Suprapubic skin (tissue), 3 donors: Measurements from ENCODE around the gene SPTB.

Experiments used
- EP300 ChIP-seq: sonication (generic); formaldehyde crosslinking; IDR thresholded peaks from one replicate; pipeline ENCODE4 v1.6.1; 2017; ENCODE audit warnings: antibody characterized with exemption
- POLR2A ChIP-seq, 2 donors: fragments of 450-650 bp; IDR thresholded peaks; one replicate each; pipeline ENCODE4 v1.6.1; 2017; ENCODE audit warnings: antibody characterized with exemption in 2 of 2, mild to moderate bottlenecking in 2 of 2, moderate library complexity in 2 of 2
- TF ChIP-seq, protein P1 (sequence below), 2 donors: fragments of 200-600 bp in 1 of 2; fragments of 450-650 bp in 1 of 2; sonication (generic) in 1 of 2; IDR thresholded peaks; one replicate each; pipeline ENCODE4 v1.5.1; 2016 to 2019; ENCODE audit warnings: antibody characterized with exemption in 2 of 2, mild to moderate bottlenecking in 1 of 2, moderate library complexity in 1 of 2

DNA sequence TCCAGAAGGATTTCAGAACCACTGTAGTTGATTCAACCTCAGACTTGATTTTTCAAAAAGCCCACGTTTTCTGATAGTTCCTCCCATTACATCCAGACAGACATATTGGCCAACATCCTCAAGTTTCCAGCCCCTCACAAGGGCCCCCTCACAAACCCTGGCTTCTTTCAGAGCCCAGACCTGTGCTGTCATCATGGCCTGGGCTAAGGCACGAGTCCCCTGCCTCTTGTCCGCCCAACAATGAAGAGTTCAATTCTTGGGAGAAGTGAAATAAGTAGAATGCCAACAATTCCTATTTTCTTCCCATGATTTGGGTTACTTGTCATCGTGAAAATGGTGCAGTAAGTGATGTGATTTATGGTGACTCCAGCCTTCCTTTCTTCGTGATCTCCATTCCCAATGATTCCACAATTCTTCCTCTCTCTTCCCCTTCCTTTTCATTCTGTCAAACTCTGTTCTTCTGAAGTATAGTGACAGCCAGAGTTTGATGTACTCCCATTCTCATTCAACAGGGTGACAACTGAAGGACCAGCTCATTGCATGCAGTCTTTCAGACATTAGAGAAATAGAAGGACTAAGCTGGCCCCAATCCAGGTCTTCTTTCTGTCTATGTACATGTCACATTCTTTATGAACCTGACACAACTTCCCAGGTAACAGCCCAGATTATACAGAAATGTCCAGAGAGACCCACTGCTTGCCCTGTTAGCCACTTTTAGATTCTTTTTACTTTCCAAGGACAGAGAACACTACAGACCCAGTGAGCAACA, 29.2 kb downstream of the SPTB start:
- TF ChIP-seq, protein P1, sequence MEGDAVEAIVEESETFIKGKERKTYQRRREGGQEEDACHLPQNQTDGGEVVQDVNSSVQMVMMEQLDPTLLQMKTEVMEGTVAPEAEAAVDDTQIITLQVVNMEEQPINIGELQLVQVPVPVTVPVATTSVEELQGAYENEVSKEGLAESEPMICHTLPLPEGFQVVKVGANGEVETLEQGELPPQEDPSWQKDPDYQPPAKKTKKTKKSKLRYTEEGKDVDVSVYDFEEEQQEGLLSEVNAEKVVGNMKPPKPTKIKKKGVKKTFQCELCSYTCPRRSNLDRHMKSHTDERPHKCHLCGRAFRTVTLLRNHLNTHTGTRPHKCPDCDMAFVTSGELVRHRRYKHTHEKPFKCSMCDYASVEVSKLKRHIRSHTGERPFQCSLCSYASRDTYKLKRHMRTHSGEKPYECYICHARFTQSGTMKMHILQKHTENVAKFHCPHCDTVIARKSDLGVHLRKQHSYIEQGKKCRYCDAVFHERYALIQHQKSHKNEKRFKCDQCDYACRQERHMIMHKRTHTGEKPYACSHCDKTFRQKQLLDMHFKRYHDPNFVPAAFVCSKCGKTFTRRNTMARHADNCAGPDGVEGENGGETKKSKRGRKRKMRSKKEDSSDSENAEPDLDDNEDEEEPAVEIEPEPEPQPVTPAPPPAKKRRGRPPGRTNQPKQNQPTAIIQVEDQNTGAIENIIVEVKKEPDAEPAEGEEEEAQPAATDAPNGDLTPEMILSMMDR (IDR thresholded peaks at IDR 0.05), result no peak
- TF ChIP-seq EP300 (no peak), POLR2A (IDR thresholded peaks at IDR 0.05) (no peak)
